IMR-90 (cell line): Measurements from ENCODE around the gene SYT17. TPM values are rescaled to one million over a fixed set of nuclear protein-coding genes. Genes with fewer than 3 reads are reported as not detected.

Experiments used
- ATAC-seq: fragments of 200-7000 bp; cut with Tn5 transposase; 2 replicates; pipeline ENCODE4 v1.9.1; 2020; ENCODE audit warnings: low read depth, mild to moderate bottlenecking, moderate library complexity
- BruUV-seq: library from RNA; stranded (reverse); fragments of 400-500 nt; replicated peaks from 2 replicates; lab custom pipeline; 2021; lab: Mats Ljungman, UMichigan
- CTCF ChIA-PET: fragments of 300-600 bp; formaldehyde crosslinking; extraction: SDS; loops from one replicate; lab custom pipeline; 2021; ENCODE audit warnings: antibody characterized with exemption; lab: Yijun Ruan, JAX
- POLR2A ChIA-PET: fragments of 300-600 bp; sonication (Branson Sonifier 250); formaldehyde crosslinking; loops from one replicate; lab custom pipeline; 2022; ENCODE audit warnings: antibody characterized with exemption; ENCODE audit not compliant: unreplicated experiment; lab: Charles Lee
- DNase-seq: peaks from one replicate; pipeline ENCODE4 v3.0.0; 2013
- H2AFZ ChIP-seq: replicated peaks from 2 replicates; pipeline ENCODE3; 2013; ENCODE audit warnings: low read length, mild to moderate bottlenecking; ENCODE audit not compliant: poor library complexity
- H2AK5ac ChIP-seq: 2 replicates; pipeline ENCODE4 v1.6.1; 2013; ENCODE audit warnings: low read depth, low read length, inconsistent platforms
- H2AK9ac ChIP-seq: replicated peaks from 2 replicates; pipeline ENCODE3; 2013; ENCODE audit warnings: mild to moderate bottlenecking, low read depth, low read length, moderate library complexity; ENCODE audit not compliant: poor library complexity
- H2BK120ac ChIP-seq: 2 replicates; pipeline ENCODE4 v1.6.1; 2013; ENCODE audit warnings: low read depth, low read length, inconsistent platforms
- H2BK15ac ChIP-seq: 3 replicates; pipeline ENCODE4 v1.6.1; 2013; ENCODE audit warnings: low read depth, low read length, inconsistent platforms
- H2BK20ac ChIP-seq: 2 replicates; pipeline ENCODE4 v1.6.1; 2013; ENCODE audit warnings: low read depth, mild to moderate bottlenecking, inconsistent platforms, low read length, moderate library complexity
- H2BK5ac ChIP-seq: 2 replicates; pipeline ENCODE4 v1.6.1; 2013; ENCODE audit warnings: mild to moderate bottlenecking, low read depth, low read length, inconsistent platforms; ENCODE audit not compliant: poor library complexity, severe bottlenecking
- H3K14ac ChIP-seq: replicated peaks from 2 replicates; pipeline ENCODE4 v1.6.1; 2013; ENCODE audit warnings: low read depth, low read length, inconsistent platforms
- H3K18ac ChIP-seq: 2 replicates; pipeline ENCODE4 v1.6.1; 2013; ENCODE audit warnings: low read depth, low read length, control low read depth
- H3K23ac ChIP-seq: 2 replicates; pipeline ENCODE4 v1.6.1; 2013; ENCODE audit warnings: low read depth, low read length, inconsistent platforms
- H3K27ac ChIP-seq: 2 replicates; pipeline ENCODE4 v1.5.1; 2013; ENCODE audit warnings: mild to moderate bottlenecking, control low read depth, low read length; ENCODE audit not compliant: insufficient read depth
- H3K27me3 ChIP-seq: 2 replicates; pipeline ENCODE4 v1.6.1; 2013; ENCODE audit warnings: low read length; ENCODE audit not compliant: control insufficient read depth, insufficient read depth
- H3K36me3 ChIP-seq: 2 replicates; pipeline ENCODE4 v1.6.1; 2013; ENCODE audit warnings: low read length, mixed read lengths; ENCODE audit not compliant: control insufficient read depth, insufficient read depth
- H3K4ac ChIP-seq: 2 replicates; pipeline ENCODE4 v1.6.1; 2013; ENCODE audit warnings: low read depth, low read length, inconsistent platforms
- H3K4me1 ChIP-seq: 2 replicates; pipeline ENCODE4 v1.6.1; 2013; ENCODE audit warnings: low read length, mixed read lengths; ENCODE audit not compliant: control insufficient read depth, insufficient read depth
- H3K4me2 ChIP-seq: 2 replicates; pipeline ENCODE4 v1.6.1; 2013; ENCODE audit warnings: low read depth, mild to moderate bottlenecking, control low read depth, low read length, moderate library complexity
- H3K4me3 ChIP-seq: 2 replicates; pipeline ENCODE4 v1.5.1; 2013; ENCODE audit warnings: low read depth, mild to moderate bottlenecking, control low read depth, low read length, moderate library complexity; ENCODE audit not compliant: insufficient read depth
- H3K56ac ChIP-seq: 2 replicates; pipeline ENCODE4 v1.6.1; 2013; ENCODE audit warnings: low read length, inconsistent platforms; ENCODE audit not compliant: insufficient read depth; ENCODE audit errors: extremely low read depth
- H3K79me1 ChIP-seq, 2 experiments: 2 replicates each; pipeline ENCODE4 v1.6.1; 2013; ENCODE audit warnings: low read length in 2 of 2, inconsistent platforms in 1 of 2, low read depth in 1 of 2
- H3K9ac ChIP-seq: 2 replicates; pipeline ENCODE4 v1.6.1; 2013; ENCODE audit warnings: low read depth, low read length, control low read depth
- H3K9me1 ChIP-seq: 2 replicates; pipeline ENCODE4 v1.6.1; 2013; ENCODE audit warnings: low read length, inconsistent platforms; ENCODE audit not compliant: insufficient read depth
- H3K9me3 ChIP-seq: 2 replicates; pipeline ENCODE4 v1.6.1; 2013; ENCODE audit warnings: low read length; ENCODE audit not compliant: control insufficient read depth, insufficient read depth
- H4K20me1 ChIP-seq: 2 replicates; pipeline ENCODE4 v1.6.1; 2013; ENCODE audit warnings: low read length, inconsistent platforms; ENCODE audit not compliant: insufficient read depth
- H4K5ac ChIP-seq: 2 replicates; pipeline ENCODE4 v1.6.1; 2013; ENCODE audit warnings: mild to moderate bottlenecking, low read depth, low read length, control low read depth
- H4K8ac ChIP-seq, 2 experiments: 2 replicates each; pipeline ENCODE4 v1.6.1; 2013; ENCODE audit warnings: low read depth in 2 of 2, low read length in 2 of 2, control low read depth in 1 of 2, inconsistent platforms in 1 of 2
- H4K91ac ChIP-seq: 2 replicates; pipeline ENCODE4 v1.6.1; 2013; ENCODE audit warnings: low read depth, low read length, inconsistent platforms; ENCODE audit not compliant: insufficient read depth
- BHLHE40 ChIP-seq: fragments of 150-350 bp; IDR thresholded peaks from 2 replicates; pipeline ENCODE4 v1.6.1; 2016; ENCODE audit warnings: mild to moderate bottlenecking, low read depth, low read length
- CEBPB ChIP-seq: IDR thresholded peaks from 2 replicates; pipeline ENCODE4 v1.6.1; 2012; ENCODE audit warnings: low read depth, low read length, improper control_type of control experiment
- CHD1 ChIP-seq: IDR thresholded peaks from 2 replicates; pipeline ENCODE4 v1.6.1; 2012; ENCODE audit warnings: low read depth, low read length, improper control_type of control experiment
- CTCF ChIP-seq: conservative IDR thresholded peaks from 2 replicates; pipeline ENCODE4 v1.5.1; 2012; ENCODE audit warnings: mild to moderate bottlenecking, low read depth, low read length, improper control_type of control experiment
- ELK1 ChIP-seq: fragments of 150-350 bp; IDR thresholded peaks from 2 replicates; pipeline ENCODE4 v1.6.1; 2016; ENCODE audit warnings: low read depth, mild to moderate bottlenecking, low read length, moderate library complexity, borderline replicate concordance
- FOS ChIP-seq: fragments of 150-350 bp; IDR thresholded peaks from 2 replicates; pipeline ENCODE4 v1.6.1; 2016; ENCODE audit warnings: low read depth, low read length
- MAFK ChIP-seq: IDR thresholded peaks from 2 replicates; pipeline ENCODE4 v1.6.1; 2012; ENCODE audit warnings: low read depth, low read length, improper control_type of control experiment
- MAZ ChIP-seq: IDR thresholded peaks from 2 replicates; pipeline ENCODE4 v1.6.1; 2012; ENCODE audit warnings: low read depth, mild to moderate bottlenecking, low read length, improper control_type of control experiment, moderate library complexity, borderline replicate concordance
- MXI1 ChIP-seq: IDR thresholded peaks from 2 replicates; pipeline ENCODE4 v1.6.1; 2012; ENCODE audit warnings: low read depth, mild to moderate bottlenecking, low read length, moderate library complexity, borderline replicate concordance
- NFE2L2 ChIP-seq: fragments of 150-350 bp; IDR thresholded peaks from 2 replicates; pipeline ENCODE4 v1.6.1; 2016; ENCODE audit warnings: low read depth, mild to moderate bottlenecking, low read length
- POLR2A ChIP-seq: IDR thresholded peaks from 2 replicates; pipeline ENCODE4 v1.6.1; 2012; ENCODE audit warnings: mild to moderate bottlenecking, low read depth, low read length
- RFX5 ChIP-seq: IDR thresholded peaks from 2 replicates; pipeline ENCODE4 v1.8.0; 2012; ENCODE audit warnings: low read depth, mild to moderate bottlenecking, low read length, moderate library complexity
- SMC3 ChIP-seq: fragments of 150-350 bp; IDR thresholded peaks from 2 replicates; pipeline ENCODE4 v1.6.1; 2016; ENCODE audit warnings: low read depth, mild to moderate bottlenecking, antibody characterized with exemption, low read length, moderate library complexity
- USF2 ChIP-seq: fragments of 150-350 bp; IDR thresholded peaks from 2 replicates; pipeline ENCODE4 v1.6.1; 2017; ENCODE audit warnings: mild to moderate bottlenecking, antibody characterized with exemption, low read length, low read depth
- WGBS, 2 experiments: methylation state at CpG; one replicate each; pipeline versions ENCODE4 v1.1.5 to v1.1.7; 2013; ENCODE audit warnings: missing lambda C conversion rate in 2 of 2; ENCODE audit not compliant: insufficient read length in 1 of 2; ENCODE audit errors: extremely low coverage in 2 of 2; 5-methylcytosine and 5-hydroxymethylcytosine counted together
- dilution Hi-C: fragments of 300-500 bp; cut with HindIII; formaldehyde crosslinking; loops from one replicate; pipeline ENCODE4 v1.14.3; 2018; ENCODE audit warnings: low sequenced_read_pairs; ENCODE audit not compliant: unreplicated experiment
- in situ Hi-C: fragments of 300-500 bp; cut with MboI; formaldehyde crosslinking; loops from 3 replicates; pipeline ENCODE4 v1.14.3; 2019; ENCODE audit warnings: low sequenced_read_pairs, inconsistent platforms, mixed read lengths
- intact Hi-C: fragments of 100-400 bp; cut with micrococcal nuclease; formaldehyde crosslinking; loops from 2 replicates; pipeline ENCODE4 v1.10.0; 2022
- polyA plus RNA-seq, 3 experiments: library from polyadenylated mRNA; depleted of rRNA; stranded (reverse); fragments of >200 nt; gene quantifications; 2 replicates each; pipeline ENCODE4 v1.2.3, GENCODE V29; 2012; ENCODE audit warnings: low replicate concordance in 1 of 3
- total RNA-seq: library from RNA; depleted of rRNA; stranded (reverse); fragments of >200 nt; gene quantifications from 2 replicates; pipeline ENCODE4 v1.2.3, GENCODE V29; 2012

Gene SYT17
- total and polyA plus RNA-seq, 2 of the 4 experiments (the other 2 are of a cell fraction), result not detected

GRCh38 chr16:19236561-19237209 lies 68.6 kb downstream of the SYT17 start:
- no peaks in the 10 kb centered on the region for H3K9me1 ChIP-seq
- H3K9me3 ChIP-seq, result peaks cover 8% of the 10 kb centered on the region; the same call in 1 of the 2 replicates
- H3K23ac ChIP-seq, result no peak overlapping the region
- in situ Hi-C loops (no loop called here), intact Hi-C loops (no loop called here), dilution Hi-C loops (no loop called here)
- H4K8ac ChIP-seq, result no peak overlapping the region
- no peak overlapping the region for H3K18ac ChIP-seq
- DNase-seq (no peak), ATAC-seq (no peak)
- TF ChIP-seq BHLHE40 (no peak), NFE2L2 (no peak), CEBPB (no peak), SMC3 (no peak), MXI1 (no peak), MAZ (no peak), ELK1 (no peak), FOS (no peak), MAFK (no peak), RFX5 (no peak), CTCF (no peak), POLR2A (no peak), USF2 (no peak), CHD1 (no peak)
- no peak overlapping the region for H4K91ac ChIP-seq
- H3K4ac ChIP-seq, result no peak overlapping the region
- H3K27me3 ChIP-seq, result no peaks in the 10 kb centered on the region
- H3K27ac ChIP-seq, result no peak overlapping the region
- no peak overlapping the region for H3K14ac ChIP-seq
- H4K20me1 ChIP-seq, result no peaks in the 10 kb centered on the region
- no peak overlapping the region for H2AK9ac ChIP-seq
- ChIA-PET POLR2A (no interaction called here), CTCF (no interaction called here)
- H2AK5ac ChIP-seq, result no peak overlapping the region
- BruUV-seq, result no TSS peak
- no peak overlapping the region for H2AFZ ChIP-seq
- H3K4me1 ChIP-seq, result no peaks in the 10 kb centered on the region
- H2BK20ac ChIP-seq, result no peak overlapping the region
- no peak overlapping the region for H3K56ac ChIP-seq
- H3K4me3 ChIP-seq, result no peak overlapping the region
- no peaks in the 10 kb centered on the region for H3K36me3 ChIP-seq
- no peak overlapping the region for H2BK15ac ChIP-seq
- H3K9ac ChIP-seq, result no peak overlapping the region
- no CpG with 5 or more reads among the region's 4 CpGs for WGBS, 2 experiments
- no peak overlapping the region for H2BK5ac ChIP-seq
- no peak overlapping the region for H4K5ac ChIP-seq
- no peaks in the 10 kb centered on the region for H3K79me1 ChIP-seq
- H3K4me2 ChIP-seq, result no peak overlapping the region
- H2BK120ac ChIP-seq, result no peak overlapping the region
